DMS53 treated with DMSO at 0.1 percent for 48 hours (cell line): Measurements from ENCODE around the gene KRTAP10-7.
"Not testable (repeated sequence)": the region's sequence is repeated elsewhere in the genome, so short reads cannot be mapped to it uniquely, and the experiment has no call there.

Source experiments
- DNase-seq: peaks from one replicate; lab custom pipeline; 2025; ENCODE audit not compliant: unreplicated experiment; lab: John Stamatoyannopoulos, UW

KRTAP10-7 gene

GRCh38 chr21:44627831-44628233 is 27.4 kb downstream of the KRTAP10-7 start:
- DNase-seq: not testable (repeated sequence)

GRCh38 chr21:44628707-44629391 is 28.5 kb downstream of the KRTAP10-7 start:
- DNase-seq: no peak

- DNase-seq: no peak
Measured at GRCh38 chr21:44630440-44630839, 30.0 kb downstream of the KRTAP10-7 start.

GRCh38 chr21:44632067-44632466 is 31.7 kb downstream of the KRTAP10-7 start:
- DNase-seq: no peak

- DNase-seq: no peak
Measured at GRCh38 chr21:44636209-44637017, 36.0 kb downstream of the KRTAP10-7 start.

- DNase-seq: no peak
Measured at GRCh38 chr21:44637018-44637850, 36.8 kb downstream of the KRTAP10-7 start, which contains the start of gene KRTAP10-10. Gene KRTAP10-10, plus strand, starts transcription at chr21:44637356. Its CDS starts 62 bp downstream, at chr21:44637418.

GRCh38 chr21:44637851-44638348 is 37.5 kb downstream of the KRTAP10-7 start:
- not testable (repeated sequence) for DNase-seq

- DNase-seq: not testable (repeated sequence)
Measured at GRCh38 chr21:44638506-44639330, 38.3 kb downstream of the KRTAP10-7 start.

- DNase-seq: no peak
Measured at GRCh38 chr21:44639331-44639655, 38.9 kb downstream of the KRTAP10-7 start.

GRCh38 chr21:44640761-44641160 is 40.4 kb downstream of the KRTAP10-7 start:
- no peak for DNase-seq

GRCh38 chr21:44643741-44644310 is 43.4 kb downstream of the KRTAP10-7 start:
- DNase-seq: no peak

GRCh38 chr21:44644878-44645277 is 44.5 kb downstream of the KRTAP10-7 start:
- DNase-seq: no peak

- not testable (repeated sequence) for DNase-seq
Measured at GRCh38 chr21:44646366-44647221, 46.2 kb downstream of the KRTAP10-7 start, which contains the start of gene KRTAP10-11. Gene KRTAP10-11, plus strand, starts transcription at chr21:44646414. Its CDS starts 45 bp downstream, at chr21:44646459.

- no peak for DNase-seq
Measured at GRCh38 chr21:44647222-44647552, 46.8 kb downstream of the KRTAP10-7 start.

- DNase-seq: no peak
Measured at GRCh38 chr21:44648557-44649311, 48.3 kb downstream of the KRTAP10-7 start.

GRCh38 chr21:44649521-44650100 is 49.2 kb downstream of the KRTAP10-7 start:
- DNase-seq: no peak

GRCh38 chr21:44650265-44650972 is 50.0 kb downstream of the KRTAP10-7 start:
- no peak for DNase-seq
